Calu3 (cell line): ENCODE data around the gene FOXP1. TPM values are rescaled to one million over a fixed set of nuclear protein-coding genes. Genes with fewer than 3 reads are reported as not detected.

Experiments
- BruUV-seq: library from RNA; stranded (reverse); fragments of 400-500 nt; replicated peaks from 2 replicates; lab custom pipeline; 2021; lab: Mats Ljungman, UMichigan
- CTCF ChIA-PET: fragments of 300-600 bp; sonication (Branson Sonifier 250); formaldehyde crosslinking; loops from one replicate; lab custom pipeline; 2022; ENCODE audit warnings: antibody characterized with exemption; lab: Charles Lee
- DNase-seq: peaks from one replicate; pipeline ENCODE4 v3.0.0; 2022
- H3K27ac Mint-ChIP-seq: one replicate; pipeline ENCODE4 v1.8.0; 2022; ENCODE audit warnings: mixed read lengths; ENCODE audit not compliant: unreplicated experiment
- H3K27me3 Mint-ChIP-seq: one replicate; pipeline ENCODE4 v1.8.0; 2022; ENCODE audit warnings: mixed read lengths; ENCODE audit not compliant: unreplicated experiment
- H3K36me3 Mint-ChIP-seq: one replicate; pipeline ENCODE4 v1.8.0; 2022; ENCODE audit warnings: mild to moderate bottlenecking, moderate library complexity, mixed read lengths; ENCODE audit not compliant: insufficient read depth, unreplicated experiment
- H3K4me1 Mint-ChIP-seq: one replicate; pipeline ENCODE4 v1.8.0; 2022; ENCODE audit warnings: mild to moderate bottlenecking, low read depth, mixed read lengths; ENCODE audit not compliant: unreplicated experiment
- H3K4me3 Mint-ChIP-seq: one replicate; pipeline ENCODE4 v1.8.0; 2022; ENCODE audit warnings: mild to moderate bottlenecking, low read depth, moderate library complexity, mixed read lengths; ENCODE audit not compliant: unreplicated experiment
- H3K9me3 Mint-ChIP-seq: one replicate; pipeline ENCODE4 v1.8.0; 2022; ENCODE audit warnings: low read depth, mixed read lengths; ENCODE audit not compliant: unreplicated experiment
- CTCF ChIP-seq: fragments of 200-600 bp; IDR thresholded peaks from one replicate; pipeline ENCODE4 v1.8.0; 2022; ENCODE audit warnings: antibody characterized with exemption; ENCODE audit not compliant: unreplicated experiment
- intact Hi-C: fragments of 100-400 bp; cut with micrococcal nuclease; formaldehyde crosslinking; loops from one replicate; pipeline ENCODE4 v1.10.0; 2022; ENCODE audit not compliant: unreplicated experiment
- total RNA-seq: library from RNA; stranded (reverse); gene quantifications from 2 replicates; pipeline ENCODE4 v1.2.3, GENCODE V29; 2022

The FOXP1 gene
- total RNA-seq, 1 experiment from 2014 or later, result 82.8 TPM

- Mint-ChIP-seq H3K4me1 (peaks cover 23% of the 10 kb centered on the region), H3K9me3 (no peaks in the 10 kb centered on the region), H3K27ac (no peak overlapping the region), H3K4me3 (no peak overlapping the region), H3K27me3 (no peaks in the 10 kb centered on the region), H3K36me3 (no peaks in the 10 kb centered on the region)
- intact Hi-C loops, result no loop called here
- CTCF ChIA-PET, result interaction anchor here (0.5 to 1.3 kb wide), 2 partner anchors 8 to 67 kb away, joined by 3 to 4 read pairs; no protein-coding TSS in a partner anchor
- DNase-seq, result no peak
- TF ChIP-seq CTCF, result no peak
- BruUV-seq, result no TSS peak
These were observed 507.0 kb downstream of the FOXP1 start for GRCh38 chr3:71076361-71077002.

- no peak for TF ChIP-seq CTCF
- Mint-ChIP-seq H3K4me3 (no peak overlapping the region), H3K27ac (no peak overlapping the region), H3K36me3 (no peaks in the 10 kb centered on the region), H3K27me3 (no peaks in the 10 kb centered on the region), H3K4me1 (peaks cover 15% of the 10 kb centered on the region), H3K9me3 (no peaks in the 10 kb centered on the region)
- BruUV-seq, result no TSS peak
- CTCF ChIA-PET, result interaction anchor here (0.7 kb wide), 1 partner anchor 18 kb away, joined by 3 read pairs; no protein-coding TSS in a partner anchor
- intact Hi-C loops, result no loop called here
- no peak for DNase-seq
These were observed 508.0 kb downstream of the FOXP1 start for GRCh38 chr3:71075494-71075893.

DNA sequence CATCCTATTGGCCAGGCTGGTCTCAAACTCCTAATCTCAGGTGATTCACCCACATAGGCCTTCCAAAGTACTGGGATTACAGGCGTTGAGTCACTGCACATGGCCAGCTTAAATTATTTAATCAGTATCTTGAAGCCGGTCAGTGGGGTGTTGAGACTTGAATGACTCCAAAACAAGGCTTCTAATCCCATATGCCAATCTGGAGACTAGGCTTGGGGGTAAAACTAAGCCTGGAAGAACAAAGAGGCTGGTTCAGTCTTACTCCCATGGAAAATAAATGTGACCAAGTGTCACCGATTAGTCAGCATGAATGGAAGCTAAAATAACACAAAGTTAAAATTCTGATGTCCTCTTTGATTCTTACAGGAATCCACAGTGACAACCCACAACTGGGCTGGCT, 509.1 kb downstream of the FOXP1 start:
- peaks cover 21% of the 10 kb centered on the region for H3K4me1 Mint-ChIP-seq

DNA sequence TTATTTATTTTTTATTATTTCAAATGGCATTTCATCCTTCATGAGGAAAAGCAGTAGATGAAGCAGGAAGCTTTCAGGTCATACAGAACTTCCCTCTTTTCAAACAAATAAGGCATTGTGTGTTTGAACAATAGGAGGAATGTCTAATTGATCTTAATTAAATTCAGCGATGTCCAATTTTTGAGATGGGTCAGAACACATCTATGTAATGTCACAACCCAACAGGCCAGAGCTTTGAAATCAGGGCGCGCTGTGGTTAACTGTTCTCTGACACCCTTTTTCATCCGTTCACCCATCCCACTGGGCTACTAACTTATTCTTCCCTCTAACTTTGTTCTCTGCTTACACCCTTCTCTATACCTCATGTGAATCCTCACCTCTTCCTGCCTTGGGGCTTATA, 510.5 kb downstream of the FOXP1 start:
- no peak for DNase-seq
- Mint-ChIP-seq H3K36me3 (no peaks in the 10 kb centered on the region), H3K27ac (no peak overlapping the region), H3K27me3 (no peaks in the 10 kb centered on the region), H3K4me3 (no peak overlapping the region), H3K4me1 (peaks cover 30% of the 10 kb centered on the region), H3K9me3 (no peaks in the 10 kb centered on the region)
- no TSS peak for BruUV-seq
- intact Hi-C loops, result no loop called here
- CTCF ChIA-PET, result interaction anchor here (0.5 kb wide), 1 partner anchor 150 kb away, joined by 4 read pairs; no protein-coding TSS in a partner anchor
- no peak for TF ChIP-seq CTCF

More for the DNA sequence above, 509.1 kb downstream of the FOXP1 start:
- H3K27ac Mint-ChIP-seq, result no peak overlapping the region
- TF ChIP-seq CTCF, result no peak
- no peaks in the 10 kb centered on the region for H3K27me3 Mint-ChIP-seq
- intact Hi-C loops, result no loop called here
- CTCF ChIA-PET, result no interaction called here
- H3K36me3 Mint-ChIP-seq, result no peaks in the 10 kb centered on the region
- H3K9me3 Mint-ChIP-seq, result no peaks in the 10 kb centered on the region
- no peak for DNase-seq
- BruUV-seq, result no TSS peak
- no peak overlapping the region for H3K4me3 Mint-ChIP-seq
